Spleen (tissue), 13 donors: ENCODE results near the gene AIG1. TPM values are rescaled to one million over a fixed set of nuclear protein-coding genes. Genes with fewer than 3 reads are reported as not detected.

Source experiments
- DNase-seq: peaks from one replicate; pipeline ENCODE4 v3.0.0-alpha.2; 2020
- H3K27ac ChIP-seq, 8 donors: fragments of 200-600 bp; sonication (generic) in 7 of 8; 1 replicate in 4 of 8; 2 replicates in 4 of 8; pipeline versions ENCODE4 v1.5.0 to v1.8.0; 2016 to 2021; ENCODE audit warnings: inconsistent platforms in 4 of 8, mild to moderate bottlenecking in 4 of 8, moderate library complexity in 1 of 8
- H3K27me3 ChIP-seq, 7 donors: fragments of 200-600 bp; sonication (generic) in 6 of 7; replicated peaks in 1 of 7; 1 replicate in 4 of 7; 2 replicates in 3 of 7; pipeline versions ENCODE4 v1.5.0 to v1.8.0; 2016 to 2021; ENCODE audit warnings: inconsistent platforms in 3 of 7, mild to moderate bottlenecking in 1 of 7
- H3K36me3 ChIP-seq, 6 donors: fragments of 200-600 bp; sonication (generic) in 5 of 6; 1 replicate in 4 of 6; 2 replicates in 2 of 6; pipeline versions ENCODE4 v1.5.0 to v1.8.0; 2016 to 2021; ENCODE audit warnings: inconsistent platforms in 2 of 6
- H3K4me1 ChIP-seq, 6 donors: fragments of 200-600 bp; sonication (generic) in 5 of 6; 1 replicate in 3 of 6; 2 replicates in 3 of 6; pipeline versions ENCODE4 v1.5.0 to v1.8.0; 2016 to 2021; ENCODE audit warnings: inconsistent platforms in 3 of 6
- H3K4me3 ChIP-seq, 8 donors: fragments of 200-600 bp; sonication (generic) in 7 of 8; 1 replicate in 4 of 8; 2 replicates in 4 of 8; pipeline versions ENCODE4 v1.5.0 to v1.8.0; 2016 to 2021; ENCODE audit warnings: inconsistent platforms in 4 of 8, mild to moderate bottlenecking in 4 of 8, moderate library complexity in 2 of 8
- H3K9me3 ChIP-seq, 8 donors: fragments of 200-600 bp; sonication (generic) in 7 of 8; 1 replicate in 4 of 8; 2 replicates in 4 of 8; pipeline versions ENCODE4 v1.5.0 to v1.8.0; 2016 to 2021; ENCODE audit warnings: inconsistent platforms in 4 of 8
- POLR2A ChIP-seq, 3 donors: fragments of 450-650 bp; IDR thresholded peaks; one replicate each; pipeline ENCODE4 v1.5.1; 2017; ENCODE audit warnings: antibody characterized with exemption in 3 of 3, mild to moderate bottlenecking in 1 of 3
- POLR2AphosphoS5 ChIP-seq, 3 donors: sonication (generic); formaldehyde crosslinking; IDR thresholded peaks; one replicate each; pipeline ENCODE4 v1.5.1; 2017; ENCODE audit warnings: antibody characterized with exemption in 3 of 3
- WGBS, 5 donors: extraction: QIAGEN DNeasy Blood & Tissue Kit in 3 of 5; methylation state at CpG; one replicate each; pipeline versions ENCODE4 v1.1.5 to v1.1.7; 2013 to 2018; 5-methylcytosine and 5-hydroxymethylcytosine counted together
- intact Hi-C: fragments of 100-400 bp; cut with DNase I; formaldehyde crosslinking; loops from one replicate; pipeline ENCODE4 v1.15.0; 2023; ENCODE audit warnings: low total_unique reads
- long read RNA-seq, 2 donors: transcript quantifications; one replicate each; lab custom pipeline, GENCODE V29; 2026
- polyA plus RNA-seq, 3 donors: library from polyadenylated mRNA; stranded (reverse); fragments of 200-250 nt; gene quantifications; one replicate each; pipeline ENCODE4 v1.2.1, GENCODE V29; 2013
- total RNA-seq, 7 donors: library from RNA; depleted of rRNA in 3 of 7; stranded (reverse); fragments of >200 nt in 3 of 7; fragmentation: NEBNext Ultra II Directional in 4 of 7; extraction: Animal tissue kit (Norgen Biotek cat#: 25700) in 4 of 7; gene quantifications; one replicate each; pipeline versions ENCODE4 v1.1.0 to v1.2.1, GENCODE V29; 2016 to 2021
- TF ChIP-seq, protein P1 (sequence below), 11 experiments: fragments of 200-600 bp in 7 of 11; fragments of 450-650 bp in 4 of 11; sonication (generic) in 4 of 11; IDR thresholded peaks in 8 of 11; conservative IDR thresholded peaks in 3 of 11; 1 replicate in 7 of 11; 2 replicates in 4 of 11; pipeline versions ENCODE4 v1.4.0 to v1.8.0; 2016 to 2021; ENCODE audit warnings: antibody characterized with exemption in 11 of 11, inconsistent platforms in 4 of 11, mild to moderate bottlenecking in 1 of 11
- donor health status: healthy with polysubstance abuse.
- donor health status: DM: no; HTN: no; CAD: no; lungs with moderate emphysema.
- donor health status: DM: no; HTN: no; CAD: no.
- donor health status: Bipolar disorder and iron deficiency.
- donor health status: healthy.
- donor health status: DM: no; HTN: no; CAD: no.
- donor health status: DM: yes; HTN: yes; CAD: no.

AIG1 gene, protein sequence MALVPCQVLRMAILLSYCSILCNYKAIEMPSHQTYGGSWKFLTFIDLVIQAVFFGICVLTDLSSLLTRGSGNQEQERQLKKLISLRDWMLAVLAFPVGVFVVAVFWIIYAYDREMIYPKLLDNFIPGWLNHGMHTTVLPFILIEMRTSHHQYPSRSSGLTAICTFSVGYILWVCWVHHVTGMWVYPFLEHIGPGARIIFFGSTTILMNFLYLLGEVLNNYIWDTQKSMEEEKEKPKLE
- total RNA-seq: 10 to 100 TPM; 22.1 to 38.0 (median 34.0) TPM
- 10 to 100 TPM; 14.3 to 15.3 (median 15.2) TPM for polyA plus RNA-seq
- long read RNA-seq, donor 1, transcript AIG1-202 (6 exons, 1,395 nt): major isoform, 12 of 25 reads
- long read RNA-seq, donor 1, partial matches to known transcripts: 11 of 25 reads
- long read RNA-seq, donor 1, other reads (novel, unspliced or antisense): 0 of 25 reads
- long read RNA-seq, donor 2, transcript AIG1-202 (6 exons, 1,395 nt): major isoform, 10 of 16 reads
- long read RNA-seq, donor 2, partial matches to known transcripts: 5 of 16 reads
- long read RNA-seq, donor 2, other reads (novel, unspliced or antisense): 0 of 16 reads

- H3K27me3 ChIP-seq: no peaks in the 10 kb centered on the region
- intact Hi-C loops: no loop called here
- TF ChIP-seq POLR2A (IDR thresholded peaks at IDR 0.05) (no peak), POLR2AphosphoS5 (IDR thresholded peaks at IDR 0.05) (peak in 1 of 3 donors; percentile 20)
- TF ChIP-seq, protein P1, sequence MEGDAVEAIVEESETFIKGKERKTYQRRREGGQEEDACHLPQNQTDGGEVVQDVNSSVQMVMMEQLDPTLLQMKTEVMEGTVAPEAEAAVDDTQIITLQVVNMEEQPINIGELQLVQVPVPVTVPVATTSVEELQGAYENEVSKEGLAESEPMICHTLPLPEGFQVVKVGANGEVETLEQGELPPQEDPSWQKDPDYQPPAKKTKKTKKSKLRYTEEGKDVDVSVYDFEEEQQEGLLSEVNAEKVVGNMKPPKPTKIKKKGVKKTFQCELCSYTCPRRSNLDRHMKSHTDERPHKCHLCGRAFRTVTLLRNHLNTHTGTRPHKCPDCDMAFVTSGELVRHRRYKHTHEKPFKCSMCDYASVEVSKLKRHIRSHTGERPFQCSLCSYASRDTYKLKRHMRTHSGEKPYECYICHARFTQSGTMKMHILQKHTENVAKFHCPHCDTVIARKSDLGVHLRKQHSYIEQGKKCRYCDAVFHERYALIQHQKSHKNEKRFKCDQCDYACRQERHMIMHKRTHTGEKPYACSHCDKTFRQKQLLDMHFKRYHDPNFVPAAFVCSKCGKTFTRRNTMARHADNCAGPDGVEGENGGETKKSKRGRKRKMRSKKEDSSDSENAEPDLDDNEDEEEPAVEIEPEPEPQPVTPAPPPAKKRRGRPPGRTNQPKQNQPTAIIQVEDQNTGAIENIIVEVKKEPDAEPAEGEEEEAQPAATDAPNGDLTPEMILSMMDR (IDR thresholded peaks at IDR 0.05 in 8 of 11, conservative IDR thresholded peaks at IDR 0.05 in 3 of 11): no peak
- no peaks in the 10 kb centered on the region for H3K9me3 ChIP-seq
- 8 to 45% (median 16%) methylated on average over 9 to 50 of the region's 50 CpGs for WGBS, 5 donors
- peak; percentile 94 for DNase-seq
- H3K4me3 ChIP-seq: peak within 1 kb of the TSS; percentile 58 to 82 (median 73)
- H3K36me3 ChIP-seq: no peaks in the 10 kb centered on the region
- H3K4me1 ChIP-seq: peaks cover 0 to 26% (median 21%) of the 10 kb centered on the region in 6 donors
- H3K27ac ChIP-seq: peak within 1 kb of the TSS; percentile 74 to 95 (median 94)
These were observed at the start of gene AIG1 for GRCh38 chr6:143060806-143061596. Gene AIG1, plus strand, starts transcription at chr6:143060889. Its CDS starts 37 bp downstream, at chr6:143060926.

DNA sequence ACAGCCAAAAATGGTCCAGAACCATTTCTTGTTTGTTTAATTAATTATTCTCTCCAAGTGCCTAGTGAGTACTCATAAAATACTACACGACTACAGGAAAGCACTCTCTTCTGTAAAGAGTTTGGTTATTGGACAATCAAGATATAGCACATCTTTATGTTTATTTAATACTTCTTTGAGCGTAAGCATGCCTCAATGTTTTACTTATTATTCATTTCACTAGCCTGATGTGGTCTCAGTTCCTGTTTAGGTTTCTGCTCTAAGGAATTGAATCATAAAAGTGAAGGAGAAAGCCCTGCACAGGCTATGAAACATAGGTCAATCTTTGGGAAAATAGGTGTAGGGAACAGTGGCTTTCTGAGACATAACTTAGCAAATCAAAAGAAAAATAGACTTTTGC, 45.9 kb upstream of the AIG1 start:
- DNase-seq: no peak
- 75 to 83% (median 81%) methylated on average over 2 of the region's 2 CpGs for WGBS, 5 donors
- H3K9me3 ChIP-seq: peaks cover 0 to 4% (median 0%) of the 10 kb centered on the region in 8 donors
- intact Hi-C loops: no loop called here
- no peaks in the 10 kb centered on the region for H3K27me3 ChIP-seq
- no peaks in the 10 kb centered on the region for H3K4me1 ChIP-seq
- TF ChIP-seq POLR2A (IDR thresholded peaks at IDR 0.05): no peak
- TF ChIP-seq, protein P1 (IDR thresholded peaks at IDR 0.05 in 8 of 11, conservative IDR thresholded peaks at IDR 0.05 in 3 of 11): no peak
- TF ChIP-seq POLR2AphosphoS5 (IDR thresholded peaks at IDR 0.05): no peak
- H3K27ac ChIP-seq: no peak overlapping the region
- H3K4me3 ChIP-seq: no peak overlapping the region
- H3K36me3 ChIP-seq: no peaks in the 10 kb centered on the region

DNA sequence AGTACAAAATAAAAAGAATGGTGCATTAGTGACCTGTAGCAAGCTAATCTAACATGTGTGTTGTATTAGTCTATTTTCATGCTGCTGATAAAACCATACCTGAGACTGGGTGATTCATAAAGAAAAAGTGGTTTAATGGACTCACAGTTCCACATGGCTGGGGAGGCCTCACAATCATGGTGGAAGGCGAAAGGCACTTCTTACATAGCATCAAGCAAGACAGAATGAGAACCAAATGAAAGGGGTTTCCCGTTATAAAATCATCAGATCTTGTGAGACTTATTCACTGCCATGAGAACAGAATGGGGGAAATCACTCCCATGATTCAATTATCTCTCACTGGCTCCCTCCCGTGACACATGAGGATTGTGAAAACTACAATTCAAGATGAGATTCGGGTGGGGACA, 45.4 kb upstream of the AIG1 start:
- no peak for TF ChIP-seq POLR2A (IDR thresholded peaks at IDR 0.05)
- TF ChIP-seq, protein P1 (IDR thresholded peaks at IDR 0.05 in 8 of 11, conservative IDR thresholded peaks at IDR 0.05 in 3 of 11): no peak
- no peak for TF ChIP-seq POLR2AphosphoS5 (IDR thresholded peaks at IDR 0.05)
- 77 to 86% (median 83%) methylated on average over 4 of the region's 4 CpGs for WGBS, 5 donors
- no peak for DNase-seq
- Histone ChIP-seq H3K36me3 (no peaks in the 10 kb centered on the region), H3K4me3 (no peak overlapping the region), H3K4me1 (no peaks in the 10 kb centered on the region), H3K9me3 (peaks cover 0 to 4% (median 0%) of the 10 kb centered on the region in 8 donors), H3K27me3 (no peaks in the 10 kb centered on the region), H3K27ac (no peak overlapping the region)
- intact Hi-C loops: no loop called here
